Measurements from ENCODE around the gene ZNF787.

The ZNF787 gene

GRCh38 chr19:56162258-56162657, 41.2 kb upstream of the ZNF787 start:
- H3K4me1 ChIP-seq (ENCODE audit: insufficient read depth, low read length) = peaks cover 38% of the 10 kb centered on the region
- peaks cover 43% of the 10 kb centered on the region for H3K36me3 ChIP-seq (ENCODE audit: insufficient read depth, low read length)
- H3K4me2 ChIP-seq (ENCODE audit: insufficient read depth, low read length) = no peak overlapping the region
- H3K27ac ChIP-seq (ENCODE audit: low read length) = peak overlapping the region; percentile 70
- no peaks in the 10 kb centered on the region for H3K27me3 ChIP-seq (ENCODE audit: insufficient read depth, low read length, poor library complexity)
- H3K79me2 ChIP-seq (ENCODE audit: insufficient read depth, low read length) = no peaks in the 10 kb centered on the region
- H2AFZ ChIP-seq (ENCODE audit: low read depth, low read length) = no peak overlapping the region
- H4K20me1 ChIP-seq (ENCODE audit: insufficient read depth, low read length) = peaks cover 3% of the 10 kb centered on the region; the same call in 1 of the 2 replicates
- H3K9ac ChIP-seq (ENCODE audit: low read depth, low read length) = no peak overlapping the region
- no peak overlapping the region for H3K4me3 ChIP-seq (ENCODE audit: low read depth in 1 of 2, low read length in 2 of 2)
- TF ChIP-seq CTCF (IDR thresholded peaks at IDR 0.05; ENCODE audit: borderline replicate concordance, extremely low read depth, low read length, poor library complexity, severe bottlenecking) = no peak
- TF ChIP-seq EZH2 (IDR thresholded peaks at IDR 0.05; ENCODE audit: borderline replicate concordance, low read depth, low read length, severe bottlenecking) = no peak
- DNase-seq = peak; percentile 37
- H3K9me3 ChIP-seq (ENCODE audit: insufficient read depth, low read length, severe bottlenecking) = peaks cover 2% of the 10 kb centered on the region
- ATAC-seq (ENCODE audit: insufficient read depth, low read depth) = peak; percentile 42

GRCh38 chr19:56161534-56161933, 40.4 kb upstream of the ZNF787 start:
- TF ChIP-seq EZH2 (IDR thresholded peaks at IDR 0.05; ENCODE audit: borderline replicate concordance, low read depth, low read length, severe bottlenecking) (no peak), CTCF (IDR thresholded peaks at IDR 0.05; ENCODE audit: borderline replicate concordance, extremely low read depth, low read length, poor library complexity, severe bottlenecking) (no peak)
- Histone ChIP-seq H3K27me3 (ENCODE audit: insufficient read depth, low read length, poor library complexity) (no peaks in the 10 kb centered on the region), H3K4me2 (ENCODE audit: insufficient read depth, low read length) (no peak overlapping the region), H3K9me3 (ENCODE audit: insufficient read depth, low read length, severe bottlenecking) (peaks cover 2% of the 10 kb centered on the region), H2AFZ (ENCODE audit: low read depth, low read length) (no peak overlapping the region), H3K36me3 (ENCODE audit: insufficient read depth, low read length) (peaks cover 50% of the 10 kb centered on the region), H4K20me1 (ENCODE audit: insufficient read depth, low read length) (peaks cover 3% of the 10 kb centered on the region; the same call in 1 of the 2 replicates), H3K9ac (ENCODE audit: low read depth, low read length) (no peak overlapping the region), H3K79me2 (ENCODE audit: insufficient read depth, low read length) (no peaks in the 10 kb centered on the region), H3K4me1 (ENCODE audit: insufficient read depth, low read length) (peaks cover 38% of the 10 kb centered on the region), H3K4me3 (ENCODE audit: low read depth in 1 of 2, low read length in 2 of 2) (no peak overlapping the region), H3K27ac (ENCODE audit: low read length) (peak overlapping the region; percentile 53)
- DNase-seq (no peak), ATAC-seq (ENCODE audit: insufficient read depth, low read depth) (no peak)

- H3K4me2 ChIP-seq (ENCODE audit: insufficient read depth, low read length) = no peak overlapping the region
- H2AFZ ChIP-seq (ENCODE audit: low read depth, low read length) = no peak overlapping the region
- H3K9me3 ChIP-seq (ENCODE audit: insufficient read depth, low read length, severe bottlenecking) = peaks cover 2% of the 10 kb centered on the region
- no peak overlapping the region for H3K9ac ChIP-seq (ENCODE audit: low read depth, low read length)
- ATAC-seq (ENCODE audit: insufficient read depth, low read depth) (no peak), DNase-seq (no peak)
- peaks cover 67% of the 10 kb centered on the region for H3K36me3 ChIP-seq (ENCODE audit: insufficient read depth, low read length)
- H3K27me3 ChIP-seq (ENCODE audit: insufficient read depth, low read length, poor library complexity) = no peaks in the 10 kb centered on the region
- H3K27ac ChIP-seq (ENCODE audit: low read length) = no peak overlapping the region
- no peaks in the 10 kb centered on the region for H3K79me2 ChIP-seq (ENCODE audit: insufficient read depth, low read length)
- H4K20me1 ChIP-seq (ENCODE audit: insufficient read depth, low read length) = peaks cover 4% of the 10 kb centered on the region; the same call in 1 of the 2 replicates
- H3K4me1 ChIP-seq (ENCODE audit: insufficient read depth, low read length) = peaks cover 38% of the 10 kb centered on the region
- no peak overlapping the region for H3K4me3 ChIP-seq (ENCODE audit: low read depth in 1 of 2, low read length in 2 of 2)
- no peak for TF ChIP-seq CTCF (IDR thresholded peaks at IDR 0.05; ENCODE audit: borderline replicate concordance, extremely low read depth, low read length, poor library complexity, severe bottlenecking)
- no peak for TF ChIP-seq EZH2 (IDR thresholded peaks at IDR 0.05; ENCODE audit: borderline replicate concordance, low read depth, low read length, severe bottlenecking)
These were observed 38.7 kb upstream of the ZNF787 start for GRCh38 chr19:56159622-56160271.
